A549 (cell line): ENCODE measurements around the gene ANK2.

Experiments
- EP300 ChIP-seq, 2 experiments: fragments of >200 bp; sonication (Bioruptor Twin); formaldehyde crosslinking; IDR thresholded peaks; 2 replicates in 1 of 2; 3 replicates in 1 of 2; pipeline ENCODE4 v1.6.1; 2016 to 2017
- MYC ChIP-seq: IDR thresholded peaks from 2 replicates; pipeline ENCODE4 v1.6.1; 2012; ENCODE audit warnings: mild to moderate bottlenecking, inconsistent platforms, low read length, improper control_type of control experiment, borderline replicate concordance
- POLR2A ChIP-seq: IDR thresholded peaks from 2 replicates; pipeline ENCODE4 v1.6.1; 2012; ENCODE audit warnings: mild to moderate bottlenecking, low read length
- TF ChIP-seq, protein P1 (sequence below): fragments of >200 bp; sonication (Bioruptor Twin); formaldehyde crosslinking; IDR thresholded peaks from 3 replicates; pipeline ENCODE4 v1.5.1; 2016

GRCh38 chr4:113355550-113356371 lies 306.3 kb downstream of the ANK2 start:
- no peak for TF ChIP-seq MYC
- TF ChIP-seq EP300 (IDR thresholded peaks at IDR 0.05): no peak
- no peak for TF ChIP-seq POLR2A
- TF ChIP-seq, protein P1, sequence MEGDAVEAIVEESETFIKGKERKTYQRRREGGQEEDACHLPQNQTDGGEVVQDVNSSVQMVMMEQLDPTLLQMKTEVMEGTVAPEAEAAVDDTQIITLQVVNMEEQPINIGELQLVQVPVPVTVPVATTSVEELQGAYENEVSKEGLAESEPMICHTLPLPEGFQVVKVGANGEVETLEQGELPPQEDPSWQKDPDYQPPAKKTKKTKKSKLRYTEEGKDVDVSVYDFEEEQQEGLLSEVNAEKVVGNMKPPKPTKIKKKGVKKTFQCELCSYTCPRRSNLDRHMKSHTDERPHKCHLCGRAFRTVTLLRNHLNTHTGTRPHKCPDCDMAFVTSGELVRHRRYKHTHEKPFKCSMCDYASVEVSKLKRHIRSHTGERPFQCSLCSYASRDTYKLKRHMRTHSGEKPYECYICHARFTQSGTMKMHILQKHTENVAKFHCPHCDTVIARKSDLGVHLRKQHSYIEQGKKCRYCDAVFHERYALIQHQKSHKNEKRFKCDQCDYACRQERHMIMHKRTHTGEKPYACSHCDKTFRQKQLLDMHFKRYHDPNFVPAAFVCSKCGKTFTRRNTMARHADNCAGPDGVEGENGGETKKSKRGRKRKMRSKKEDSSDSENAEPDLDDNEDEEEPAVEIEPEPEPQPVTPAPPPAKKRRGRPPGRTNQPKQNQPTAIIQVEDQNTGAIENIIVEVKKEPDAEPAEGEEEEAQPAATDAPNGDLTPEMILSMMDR: no peak
